Stimulated activated CD4-positive, alpha-beta T cell treated with anti-CD3 and anti-CD28 coated beads, Interleukin-4, amount 100 ng/mL, for 24 hours (primary cell): ENCODE data around the gene CPSF3.
"Not testable (repeated sequence)": the region's sequence is repeated elsewhere in the genome, so short reads cannot be mapped to it uniquely, and the experiment has no call there.

Experiments used
- DNase-seq: peaks from one replicate; pipeline ENCODE4 v3.0.0-alpha.2; 2020

Gene CPSF3

GRCh38 chr2:9397201-9397600 is 26.3 kb upstream of the CPSF3 start:
- no peak for DNase-seq

- DNase-seq = not testable (repeated sequence)
These were observed 25.2 kb upstream of the CPSF3 start for GRCh38 chr2:9398251-9398650.

- no peak for DNase-seq
These were observed 24.3 kb upstream of the CPSF3 start for GRCh38 chr2:9398881-9399780.

GRCh38 chr2:9400268-9401058 is 23.0 kb upstream of the CPSF3 start:
- DNase-seq = no peak

- no peak for DNase-seq
These were observed 22.4 kb upstream of the CPSF3 start for GRCh38 chr2:9401059-9401547.

- DNase-seq = no peak
These were observed 21.6 kb upstream of the CPSF3 start for GRCh38 chr2:9401646-9402371.

GRCh38 chr2:9403924-9404323 is 19.5 kb upstream of the CPSF3 start:
- no peak for DNase-seq

- DNase-seq = no peak
These were observed 19.0 kb upstream of the CPSF3 start for GRCh38 chr2:9404451-9404850.

GRCh38 chr2:9405636-9406035 is 17.8 kb upstream of the CPSF3 start:
- DNase-seq = no peak

GRCh38 chr2:9406529-9407362 is 16.7 kb upstream of the CPSF3 start:
- no peak for DNase-seq

- no peak for DNase-seq
These were observed 16.1 kb upstream of the CPSF3 start for GRCh38 chr2:9407363-9407811.

- no peak for DNase-seq
These were observed 14.8 kb upstream of the CPSF3 start for GRCh38 chr2:9408641-9409151.

GRCh38 chr2:9410108-9410507 is 13.3 kb upstream of the CPSF3 start:
- DNase-seq = no peak

GRCh38 chr2:9412781-9413180 is 10.7 kb upstream of the CPSF3 start:
- no peak for DNase-seq

GRCh38 chr2:9415516-9416169 is 7.8 kb upstream of the CPSF3 start:
- DNase-seq = no peak

GRCh38 chr2:9416267-9416961 is 7.0 kb upstream of the CPSF3 start:
- no peak for DNase-seq

GRCh38 chr2:9416962-9417316 is 6.5 kb upstream of the CPSF3 start:
- no peak for DNase-seq

GRCh38 chr2:9417725-9418124 is 5.7 kb upstream of the CPSF3 start:
- no peak for DNase-seq

- no peak for DNase-seq
These were observed 4.7 kb upstream of the CPSF3 start for GRCh38 chr2:9418746-9419145.

- DNase-seq = no peak
These were observed 3.9 kb upstream of the CPSF3 start for GRCh38 chr2:9419541-9419940.

GRCh38 chr2:9420495-9420894 is 3.0 kb upstream of the CPSF3 start:
- no peak for DNase-seq
